Smooth muscle cell (in vitro differentiated cells): Measurements from ENCODE around the gene SAMD4B. TPM values are rescaled to one million over a fixed set of nuclear protein-coding genes. Genes with fewer than 3 reads are reported as not detected.

Source experiments
- DNase-seq: peaks from one replicate; lab custom pipeline; 2025; ENCODE audit not compliant: unreplicated experiment; lab: John Stamatoyannopoulos, UW
- H2AFZ ChIP-seq: fragments of 200-600 bp; sonication (generic); 2 replicates; pipeline ENCODE4 v1.6.0; 2016; ENCODE audit warnings: antibody characterized with exemption, low read depth, mild to moderate bottlenecking
- H3F3A ChIP-seq: fragments of 200-600 bp; sonication (generic); 2 replicates; pipeline ENCODE4 v1.6.0; 2017; ENCODE audit warnings: antibody characterized with exemption, low read depth
- H3K27ac ChIP-seq: fragments of 200-600 bp; sonication (generic); 2 replicates; pipeline ENCODE4 v1.5.1; 2016; ENCODE audit warnings: low read depth, mild to moderate bottlenecking
- H3K27me3 ChIP-seq: fragments of 200-600 bp; sonication (generic); 2 replicates; pipeline ENCODE4 v1.6.1; 2016; ENCODE audit warnings: low read depth, mild to moderate bottlenecking
- H3K36me3 ChIP-seq: fragments of 200-600 bp; sonication (generic); 2 replicates; pipeline ENCODE4 v1.5.1; 2016; ENCODE audit warnings: low read depth
- H3K4me1 ChIP-seq: fragments of 200-600 bp; sonication (generic); 2 replicates; pipeline ENCODE4 v1.5.1; 2016; ENCODE audit warnings: low read depth
- H3K4me2 ChIP-seq: fragments of 200-600 bp; sonication (generic); 2 replicates; pipeline ENCODE4 v1.6.0; 2016; ENCODE audit warnings: mild to moderate bottlenecking
- H3K4me3 ChIP-seq: fragments of 200-600 bp; sonication (generic); 2 replicates; pipeline ENCODE4 v1.5.1; 2016; ENCODE audit warnings: mild to moderate bottlenecking
- H3K79me2 ChIP-seq: fragments of 200-600 bp; sonication (generic); 2 replicates; pipeline ENCODE4 v1.6.0; 2016; ENCODE audit warnings: low read depth, mild to moderate bottlenecking
- H3K9ac ChIP-seq: fragments of 200-600 bp; sonication (generic); 2 replicates; pipeline ENCODE4 v1.6.0; 2016; ENCODE audit warnings: low read depth
- H3K9me3 ChIP-seq: fragments of 200-600 bp; sonication (generic); replicated peaks from 2 replicates; pipeline ENCODE4 v1.5.1; 2016; ENCODE audit warnings: low read depth
- H4K20me1 ChIP-seq: fragments of 200-600 bp; sonication (generic); 2 replicates; pipeline ENCODE4 v1.6.0; 2016; ENCODE audit warnings: low read depth
- CTCF ChIP-seq: fragments of 200-600 bp; sonication (generic); IDR thresholded peaks from 2 replicates; pipeline ENCODE4 v1.5.1; 2017; ENCODE audit warnings: borderline replicate concordance, mild to moderate bottlenecking, antibody characterized with exemption; ENCODE audit not compliant: insufficient read depth, poor library complexity, severe bottlenecking
- WGBS: methylation state at CpG from one replicate; pipeline ENCODE4 v1.1.7; 2016; ENCODE audit warnings: low lambda C conversion rate; 5-methylcytosine and 5-hydroxymethylcytosine counted together
- polyA plus RNA-seq: library from polyadenylated mRNA; unstranded; fragments of >200 nt; fragmentation: Nextera tagmentation; extraction: Ambion mirVana; gene quantifications from 2 replicates; pipeline ENCODE4 v1.2.1, GENCODE V29; 2016
- total RNA-seq: library from RNA; depleted of rRNA; stranded (reverse); fragments of >200 nt; gene quantifications from 2 replicates; pipeline ENCODE4 v1.2.3, GENCODE V29; 2014

The SAMD4B gene
- total and polyA plus RNA-seq, 2 experiments from 2014 or later, result 58.3 to 61.8 TPM

DNA sequence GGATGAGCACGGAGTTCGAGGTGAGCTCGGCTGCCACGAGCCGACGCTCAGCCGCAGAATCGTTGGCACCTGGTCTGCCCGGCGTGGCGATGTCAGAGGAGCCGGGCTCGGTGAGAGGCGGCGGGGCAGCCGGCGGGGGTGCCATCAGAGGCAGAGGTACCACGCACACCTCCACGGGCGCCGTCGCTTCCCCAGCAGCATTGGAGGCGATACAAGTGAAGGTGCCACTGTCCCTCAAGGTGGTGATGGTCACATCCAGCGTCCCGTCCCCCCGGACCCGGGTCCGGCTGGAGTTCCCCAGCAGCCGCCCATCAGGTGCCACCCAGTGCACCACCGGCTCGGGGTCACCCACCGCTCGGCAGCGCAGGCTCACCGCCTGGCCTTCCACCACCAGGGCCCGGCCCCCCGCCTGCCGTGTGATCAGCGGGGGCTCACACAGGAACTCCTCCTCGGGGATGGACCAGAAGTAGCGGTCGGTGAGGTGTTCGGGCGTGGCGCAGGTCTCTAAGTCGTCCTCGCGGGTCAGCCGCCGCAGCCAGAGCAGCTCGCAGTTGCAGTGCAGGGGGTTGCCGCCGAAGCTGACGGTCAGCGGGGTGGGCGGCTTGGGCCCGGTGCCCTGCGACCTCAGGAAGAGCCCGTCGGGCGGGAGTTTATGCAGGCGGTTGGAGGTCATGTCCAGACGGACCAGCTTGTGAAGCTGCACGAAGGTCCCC, 28.0 kb upstream of the SAMD4B start:
- H3K4me3 ChIP-seq, result no peak overlapping the region
- WGBS, result 97% methylated on average over 62 of the region's 64 CpGs

DNA sequence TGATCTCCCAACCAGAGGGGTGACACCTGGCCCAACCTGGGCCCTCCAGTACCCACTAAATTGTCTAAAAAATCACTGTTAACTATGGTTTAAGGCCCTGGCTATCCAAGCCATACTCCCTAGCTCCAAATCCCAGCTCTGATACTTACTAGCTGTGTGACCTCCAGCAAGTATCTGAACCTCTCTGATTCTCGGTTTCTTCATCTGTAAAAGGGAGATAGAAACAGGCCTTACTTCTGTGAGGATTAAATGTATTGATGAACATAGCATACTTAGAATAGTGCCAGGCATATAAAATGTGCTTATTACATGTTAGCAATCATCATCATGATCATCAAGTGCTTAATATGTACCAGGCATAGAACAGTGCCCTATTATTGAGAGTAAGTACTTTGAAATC, 26.3 kb upstream of the SAMD4B start:
- no peak overlapping the region for H3K9ac ChIP-seq
- H3K4me2 ChIP-seq, result no peak overlapping the region
- no peaks in the 10 kb centered on the region for H3K79me2 ChIP-seq
- H3K27me3 ChIP-seq, result no peaks in the 10 kb centered on the region
- 95% methylated on average over 1 of the region's 1 CpG for WGBS
- no peaks in the 10 kb centered on the region for H4K20me1 ChIP-seq
- no peak for DNase-seq
- no peak overlapping the region for H3K27ac ChIP-seq
- no peaks in the 10 kb centered on the region for H3K36me3 ChIP-seq
- H3K4me1 ChIP-seq, result peaks cover 3% of the 10 kb centered on the region
- H3K4me3 ChIP-seq, result no peak overlapping the region
- no peaks in the 10 kb centered on the region for H3F3A ChIP-seq
- H3K9me3 ChIP-seq, result no peaks in the 10 kb centered on the region
- TF ChIP-seq CTCF, result no peak
- no peak overlapping the region for H2AFZ ChIP-seq

More for the DNA sequence above, 28.0 kb upstream of the SAMD4B start:
- Histone ChIP-seq H3K4me1 (no peaks in the 10 kb centered on the region), H3K9ac (no peak overlapping the region), H3K79me2 (no peaks in the 10 kb centered on the region), H3F3A (no peaks in the 10 kb centered on the region), H4K20me1 (no peaks in the 10 kb centered on the region), H2AFZ (no peak overlapping the region), H3K4me2 (no peak overlapping the region), H3K27me3 (no peaks in the 10 kb centered on the region), H3K36me3 (no peaks in the 10 kb centered on the region), H3K27ac (no peak overlapping the region), H3K9me3 (no peaks in the 10 kb centered on the region)
- no peak for TF ChIP-seq CTCF
- DNase-seq, result no peak

- Histone ChIP-seq H4K20me1 (no peaks in the 10 kb centered on the region), H3K27ac (no peak overlapping the region), H3K27me3 (no peaks in the 10 kb centered on the region), H3F3A (no peaks in the 10 kb centered on the region), H2AFZ (no peak overlapping the region), H3K36me3 (no peaks in the 10 kb centered on the region), H3K4me1 (peaks cover 3% of the 10 kb centered on the region), H3K9ac (no peak overlapping the region), H3K9me3 (no peaks in the 10 kb centered on the region), H3K4me3 (no peak overlapping the region), H3K4me2 (no peak overlapping the region), H3K79me2 (no peaks in the 10 kb centered on the region)
- no peak for DNase-seq
- no peak for TF ChIP-seq CTCF
- 92% methylated on average over 12 of the region's 12 CpGs for WGBS
Observed at GRCh38 chr19:39316627-39317321, 25.4 kb upstream of the SAMD4B start.

DNA sequence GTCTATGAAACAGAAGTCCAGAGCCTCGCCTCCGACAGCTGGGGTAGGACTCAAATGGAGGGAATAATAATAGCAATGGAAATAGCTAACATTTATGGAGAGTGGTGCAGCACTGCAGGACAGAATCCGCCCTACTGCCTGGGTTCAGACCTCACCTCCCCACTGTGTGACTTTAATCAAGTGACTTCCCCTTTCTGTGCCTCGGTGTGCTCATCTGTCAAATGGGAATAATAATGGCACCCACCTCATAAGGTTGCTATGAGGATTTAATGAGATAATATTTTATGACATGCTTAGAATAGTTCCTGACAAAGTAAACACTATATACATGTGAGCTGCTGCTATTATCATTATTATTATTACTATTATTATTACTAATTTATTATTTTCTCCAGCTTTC, 24.7 kb upstream of the SAMD4B start:
- WGBS, result 97% methylated on average over 4 of the region's 4 CpGs
- H3K4me1 ChIP-seq, result peaks cover 3% of the 10 kb centered on the region
- no peaks in the 10 kb centered on the region for H3K9me3 ChIP-seq
- H3K9ac ChIP-seq, result no peak overlapping the region
- H3K4me2 ChIP-seq, result no peak overlapping the region
- no peaks in the 10 kb centered on the region for H3K27me3 ChIP-seq
- no peaks in the 10 kb centered on the region for H3K36me3 ChIP-seq
- no peak for TF ChIP-seq CTCF
- H3F3A ChIP-seq, result no peaks in the 10 kb centered on the region
- no peak overlapping the region for H3K4me3 ChIP-seq
- DNase-seq, result no peak
- no peaks in the 10 kb centered on the region for H4K20me1 ChIP-seq
- no peaks in the 10 kb centered on the region for H3K79me2 ChIP-seq
- no peak overlapping the region for H3K27ac ChIP-seq
- H2AFZ ChIP-seq, result no peak overlapping the region
